T-helper 22 cell (primary cell): ENCODE data around the gene STIM2.
"Not testable (repeated sequence)": the region's sequence is repeated elsewhere in the genome, so short reads cannot be mapped to it uniquely, and the experiment has no call there.

ENCODE experiments used
- DNase-seq: peaks from one replicate; pipeline ENCODE4 v3.0.0-alpha.2; 2020; ENCODE audit warnings: low read depth

The STIM2 gene

GRCh38 chr4:26953366-26953765, 92.7 kb downstream of the STIM2 start:
- no peak for DNase-seq

- no peak for DNase-seq
These were observed 93.3 kb downstream of the STIM2 start for GRCh38 chr4:26953770-26954423.

GRCh38 chr4:26955241-26955640, 94.6 kb downstream of the STIM2 start:
- DNase-seq: no peak

GRCh38 chr4:26958925-26959653, 98.4 kb downstream of the STIM2 start:
- no peak for DNase-seq

- DNase-seq: no peak
These were observed 99.0 kb downstream of the STIM2 start for GRCh38 chr4:26959654-26960047.

- DNase-seq: no peak
These were observed 102.1 kb downstream of the STIM2 start for GRCh38 chr4:26962720-26963119.

- DNase-seq: no peak
These were observed 103.9 kb downstream of the STIM2 start for GRCh38 chr4:26964512-26964911.

GRCh38 chr4:26964994-26965393, 104.4 kb downstream of the STIM2 start:
- DNase-seq: no peak

- not testable (repeated sequence) for DNase-seq
These were observed 115.0 kb downstream of the STIM2 start for GRCh38 chr4:26975464-26976181.

- DNase-seq: no peak
These were observed 117.9 kb downstream of the STIM2 start for GRCh38 chr4:26978387-26979053.

- no peak for DNase-seq
These were observed 124.3 kb downstream of the STIM2 start for GRCh38 chr4:26984896-26985295.

GRCh38 chr4:26985873-26986272, 125.2 kb downstream of the STIM2 start:
- DNase-seq: no peak

- no peak for DNase-seq
These were observed 126.5 kb downstream of the STIM2 start for GRCh38 chr4:26987191-26987590.

GRCh38 chr4:26991057-26991456, 130.4 kb downstream of the STIM2 start:
- no peak for DNase-seq

GRCh38 chr4:26992657-26993361, 132.2 kb downstream of the STIM2 start:
- no peak for DNase-seq

GRCh38 chr4:26993539-26993938, 132.9 kb downstream of the STIM2 start:
- DNase-seq: no peak

- no peak for DNase-seq
These were observed 133.3 kb downstream of the STIM2 start for GRCh38 chr4:26993967-26994366.

GRCh38 chr4:26995316-26995715, 134.7 kb downstream of the STIM2 start:
- no peak for DNase-seq

GRCh38 chr4:26996745-26997144, 136.1 kb downstream of the STIM2 start:
- DNase-seq: no peak

GRCh38 chr4:26999689-27000088, 139.0 kb downstream of the STIM2 start:
- no peak for DNase-seq

- no peak for DNase-seq
These were observed 139.5 kb downstream of the STIM2 start for GRCh38 chr4:27000122-27000521.

GRCh38 chr4:27000820-27001219, 140.2 kb downstream of the STIM2 start:
- DNase-seq: no peak
